Hepatocyte (in vitro differentiated cells): Measurements from ENCODE around the gene BBS4. TPM values are rescaled to one million over a fixed set of nuclear protein-coding genes. Genes with fewer than 3 reads are reported as not detected.
"Not testable (repeated sequence)": the region's sequence is repeated elsewhere in the genome, so short reads cannot be mapped to it uniquely, and the experiment has no call there.

ENCODE experiments used
- DNase-seq: peaks from one replicate; pipeline ENCODE4 v3.0.0-alpha.2; 2016; ENCODE audit warnings: low spot score
- H2AFZ ChIP-seq: fragments of 200-600 bp; sonication (generic); 2 replicates; pipeline ENCODE4 v1.6.0; 2016; ENCODE audit warnings: antibody characterized with exemption, mild to moderate bottlenecking
- H3K27ac ChIP-seq: fragments of 200-600 bp; sonication (generic); 2 replicates; pipeline ENCODE4 v1.5.1; 2016; ENCODE audit warnings: mild to moderate bottlenecking
- H3K27me3 ChIP-seq: fragments of 200-600 bp; sonication (generic); 2 replicates; pipeline ENCODE4 v1.6.1; 2016
- H3K36me3 ChIP-seq: fragments of 200-600 bp; sonication (generic); replicated peaks from 2 replicates; pipeline ENCODE4 v1.5.1; 2016; ENCODE audit warnings: low read depth; ENCODE audit not compliant: insufficient read depth
- H3K4me1 ChIP-seq: fragments of 200-600 bp; sonication (generic); 2 replicates; pipeline ENCODE4 v1.5.1; 2016; ENCODE audit warnings: mild to moderate bottlenecking, moderate library complexity; ENCODE audit not compliant: insufficient read depth
- H3K4me2 ChIP-seq: fragments of 200-600 bp; sonication (generic); 2 replicates; pipeline ENCODE4 v1.6.0; 2016
- H3K4me3 ChIP-seq: fragments of 200-600 bp; sonication (generic); 2 replicates; pipeline ENCODE4 v1.5.1; 2016; ENCODE audit warnings: mild to moderate bottlenecking
- H3K79me2 ChIP-seq: fragments of 200-600 bp; sonication (generic); 2 replicates; pipeline ENCODE4 v1.6.0; 2017; ENCODE audit warnings: mild to moderate bottlenecking
- H3K9me2 ChIP-seq: fragments of 200-600 bp; sonication (generic); replicated peaks from 2 replicates; pipeline ENCODE4 v1.6.0; 2017; ENCODE audit warnings: mild to moderate bottlenecking; ENCODE audit not compliant: insufficient read depth
- H3K9me3 ChIP-seq: fragments of 200-600 bp; sonication (generic); 2 replicates; pipeline ENCODE4 v1.5.1; 2016; ENCODE audit warnings: low read depth, mild to moderate bottlenecking
- H4K20me1 ChIP-seq: fragments of 200-600 bp; sonication (generic); 2 replicates; pipeline ENCODE4 v1.6.0; 2016; ENCODE audit warnings: mild to moderate bottlenecking; ENCODE audit not compliant: insufficient read depth, poor library complexity, severe bottlenecking
- CTCF ChIP-seq: fragments of 200-600 bp; sonication (generic); IDR thresholded peaks from 2 replicates; pipeline ENCODE4 v1.5.1; 2016; ENCODE audit warnings: antibody characterized with exemption, mild to moderate bottlenecking; ENCODE audit not compliant: poor library complexity
- EZH2 ChIP-seq: fragments of 200-600 bp; sonication (generic); IDR thresholded peaks from 2 replicates; pipeline ENCODE4 v1.6.1; 2016; ENCODE audit warnings: antibody characterized with exemption, mild to moderate bottlenecking, borderline replicate concordance
- EZH2phosphoT487 ChIP-seq: fragments of 200-600 bp; sonication (generic); IDR thresholded peaks from one replicate; pipeline ENCODE4 v1.6.1; 2018; ENCODE audit warnings: antibody characterized with exemption, mild to moderate bottlenecking, low read depth, moderate library complexity; ENCODE audit not compliant: unreplicated experiment, severe bottlenecking
- WGBS: methylation state at CpG from one replicate; pipeline ENCODE4 v1.1.6; 2016; ENCODE audit warnings: low lambda C conversion rate; ENCODE audit errors: missing lambda C conversion rate; 5-methylcytosine and 5-hydroxymethylcytosine counted together
- polyA plus RNA-seq: library from polyadenylated mRNA; unstranded; fragments of >200 nt; fragmentation: Nextera tagmentation; extraction: Ambion mirVana; gene quantifications from 2 replicates; pipeline ENCODE4 v1.2.1, GENCODE V29; 2016
- total RNA-seq: library from RNA; depleted of rRNA; stranded (reverse); fragments of >200 nt; gene quantifications from 2 replicates; pipeline ENCODE4 v1.2.3, GENCODE V29; 2014

BBS4 gene
- total and polyA plus RNA-seq, 2 experiments from 2014 or later = 18.1 to 28.3 TPM

GRCh38 chr15:72661081-72661480 is 24.9 kb upstream of the BBS4 start:
- H3K36me3 ChIP-seq, H3K4me3 ChIP-seq, H3K4me2 ChIP-seq, H3K9me3 ChIP-seq, H3K79me2 ChIP-seq, H4K20me1 ChIP-seq, H2AFZ ChIP-seq, H3K27ac ChIP-seq, H3K27me3 ChIP-seq, H3K4me1 ChIP-seq, DNase-seq, H3K9me2 ChIP-seq: not testable (repeated sequence)
- WGBS = 89% methylated on average over 8 of the region's 10 CpGs

DNA sequence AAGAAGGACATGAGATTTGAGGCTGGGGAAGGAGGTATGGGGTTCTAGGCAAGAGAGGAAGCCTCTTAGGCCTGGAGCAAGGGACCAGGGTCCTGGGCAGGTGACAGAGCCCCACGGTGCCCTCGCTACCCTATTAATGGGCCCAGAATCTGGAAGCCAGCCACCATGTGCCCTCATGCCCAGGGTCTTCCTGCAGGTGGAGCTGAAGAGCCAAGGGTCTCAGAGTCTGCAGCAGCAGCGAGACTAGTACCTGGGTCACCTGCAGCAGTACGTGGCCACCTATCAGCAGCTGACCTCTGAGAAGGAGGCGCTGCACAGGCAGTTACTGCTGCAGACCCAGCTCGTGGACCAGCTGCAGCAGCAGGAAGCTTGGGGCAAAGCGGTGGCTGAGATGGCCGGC is 22.1 kb upstream of the BBS4 start:
- H3K79me2 ChIP-seq, H3K9me3 ChIP-seq, H4K20me1 ChIP-seq, H3K4me3 ChIP-seq, H2AFZ ChIP-seq, H3K27me3 ChIP-seq, H3K9me2 ChIP-seq, H3K4me1 ChIP-seq, H3K36me3 ChIP-seq, H3K4me2 ChIP-seq, DNase-seq, H3K27ac ChIP-seq: not testable (repeated sequence)
- WGBS = 51% methylated on average over 3 of the region's 8 CpGs

DNA sequence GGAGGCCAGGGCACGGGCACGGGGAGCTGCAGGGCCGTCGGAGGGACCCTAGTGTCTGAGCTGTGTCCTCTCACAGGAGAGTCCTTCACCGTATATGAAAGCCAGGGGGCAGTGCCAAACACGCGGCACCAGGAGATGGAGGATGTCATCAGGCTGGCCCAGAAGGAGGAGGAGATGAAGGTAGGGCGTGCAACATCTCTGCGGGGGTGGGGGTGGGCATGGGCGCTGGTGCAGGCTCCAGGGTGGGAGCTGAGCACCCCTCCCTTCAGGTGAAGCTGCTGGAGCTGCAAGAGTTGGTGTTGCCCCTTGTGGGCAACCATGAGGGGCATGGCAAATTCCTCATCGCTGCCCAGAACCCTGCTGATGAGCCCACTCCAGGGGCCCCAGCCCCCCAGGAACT is 20.3 kb upstream of the BBS4 start:
- H3K27me3 ChIP-seq, H3K4me3 ChIP-seq, H3K36me3 ChIP-seq, H4K20me1 ChIP-seq, H3K4me2 ChIP-seq, H3K4me1 ChIP-seq, H3K27ac ChIP-seq, H3K9me3 ChIP-seq, H2AFZ ChIP-seq, H3K9me2 ChIP-seq, DNase-seq, H3K79me2 ChIP-seq: not testable (repeated sequence)
- WGBS = 79% methylated on average over 6 of the region's 11 CpGs

GRCh38 chr15:72669803-72670202 is 16.2 kb upstream of the BBS4 start:
- not testable (repeated sequence) for H4K20me1 ChIP-seq, DNase-seq, H3K4me3 ChIP-seq, H3K27ac ChIP-seq, H3K9me2 ChIP-seq, H3K4me2 ChIP-seq, H3K9me3 ChIP-seq, H3K79me2 ChIP-seq, H3K27me3 ChIP-seq, H3K36me3 ChIP-seq, H3K4me1 ChIP-seq, H2AFZ ChIP-seq
- 93% methylated on average over 3 of the region's 6 CpGs for WGBS

DNA sequence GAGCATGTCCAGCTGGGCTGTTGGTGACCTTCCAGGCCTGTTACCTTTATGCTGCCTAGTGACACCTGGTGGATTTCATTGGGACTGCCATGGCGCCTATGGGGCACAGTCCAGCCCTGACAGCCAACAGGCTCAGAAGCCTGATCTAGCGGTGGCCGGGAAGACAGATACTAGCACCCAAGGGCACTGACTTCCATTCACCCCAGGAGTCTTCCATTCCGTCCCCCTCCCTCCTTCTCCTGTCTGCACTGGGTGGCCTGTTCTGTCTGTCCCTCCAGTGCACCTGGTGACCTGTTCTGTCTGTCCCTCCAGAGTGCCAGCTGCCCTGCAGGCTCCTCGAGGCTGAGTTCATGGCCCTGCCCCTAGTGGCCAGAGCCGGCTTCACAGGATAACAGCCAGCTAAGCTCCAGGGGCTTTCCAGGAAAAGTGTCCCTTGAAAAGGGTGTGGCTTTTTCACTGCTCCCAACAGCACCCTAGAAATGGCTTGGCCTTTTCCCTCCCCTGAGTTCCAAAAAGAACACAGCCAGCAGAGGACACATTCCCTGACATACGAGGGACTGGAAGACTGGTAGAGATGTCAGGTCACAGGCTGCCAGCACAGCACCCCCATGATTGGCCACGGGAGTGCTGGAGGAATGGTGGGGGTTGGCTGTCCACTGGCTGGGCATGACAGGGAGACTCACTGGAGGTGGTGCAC is 15.2 kb upstream of the BBS4 start:
- not testable (repeated sequence) for H3K27me3 ChIP-seq, H3K36me3 ChIP-seq, H3K27ac ChIP-seq, H3K79me2 ChIP-seq, H3K9me2 ChIP-seq, H3K9me3 ChIP-seq, H3K4me3 ChIP-seq, H4K20me1 ChIP-seq, H3K4me1 ChIP-seq
- WGBS = 6% methylated on average over 8 of the region's 8 CpGs
- TF ChIP-seq CTCF = peak; percentile 47
- peak overlapping the region; percentile 84 for H2AFZ ChIP-seq
- peak; percentile 88 for DNase-seq
- H3K4me2 ChIP-seq = peak overlapping the region; percentile 89

DNA sequence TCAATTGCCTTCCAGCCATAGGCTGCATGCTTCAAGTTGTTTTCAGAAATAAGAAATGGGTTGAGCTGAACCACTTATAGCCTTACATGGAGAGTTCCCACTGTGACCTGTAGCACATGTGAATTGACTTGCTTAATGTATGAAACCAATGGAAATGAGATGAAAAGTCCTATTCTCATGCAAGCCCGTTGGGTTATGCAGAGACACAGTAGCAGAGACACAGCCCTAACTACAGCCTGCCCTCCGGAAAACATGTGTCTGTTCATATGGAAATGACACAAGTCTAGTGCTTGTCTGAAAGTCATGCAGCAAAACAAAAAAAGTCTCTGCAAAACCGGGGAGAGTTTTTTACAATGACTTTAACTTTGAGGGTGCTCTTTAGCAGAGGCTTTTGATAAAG is 14.5 kb upstream of the BBS4 start:
- no peak overlapping the region for H3K4me2 ChIP-seq
- WGBS = 35% methylated on average over 3 of the region's 3 CpGs
- H3K27me3 ChIP-seq = peaks cover 6% of the 10 kb centered on the region
- no peak for DNase-seq
- H3K27ac ChIP-seq = no peak overlapping the region
- H3K79me2 ChIP-seq = no peaks in the 10 kb centered on the region
- H3K9me2 ChIP-seq = no peaks in the 10 kb centered on the region
- H3K4me1 ChIP-seq = peaks cover 3% of the 10 kb centered on the region
- no peaks in the 10 kb centered on the region for H4K20me1 ChIP-seq
- no peak overlapping the region for H2AFZ ChIP-seq
- H3K9me3 ChIP-seq = no peaks in the 10 kb centered on the region
- H3K36me3 ChIP-seq = no peaks in the 10 kb centered on the region
- no peak overlapping the region for H3K4me3 ChIP-seq
- TF ChIP-seq EZH2phosphoT487 (no peak), CTCF (no peak), EZH2 (no peak)
